Endothelial cell of umbilical vein (primary cell): ENCODE data around the gene TTLL5. TPM values are rescaled to one million over a fixed set of nuclear protein-coding genes. Genes with fewer than 3 reads are reported as not detected.

Experiments used
- BruUV-seq: library from RNA; stranded (reverse); fragments of 400-500 nt; replicated peaks from 2 replicates; lab custom pipeline; 2021; lab: Mats Ljungman, UMichigan
- CTCF ChIA-PET: fragments of 300-600, 350-600 bp; sonication (Branson Sonifier 250); formaldehyde crosslinking; loops from one replicate; lab custom pipeline; 2021; ENCODE audit warnings: antibody characterized with exemption, inconsistent platforms; lab: Charles Lee
- POLR2A ChIA-PET: fragments of 300-600, 350-600 bp; sonication (Branson Sonifier 250); formaldehyde crosslinking; loops from one replicate; lab custom pipeline; 2021; ENCODE audit warnings: antibody characterized with exemption, inconsistent platforms; lab: Charles Lee
- DNase-seq: peaks from one replicate; pipeline ENCODE4 v3.0.0-alpha.2; 2011; ENCODE audit warnings: low read depth, low spot score
- FAIRE-seq: peaks from 2 replicates; lab custom pipeline; 2011; peaks lifted over from hg19 to GRCh38; lab: Jason Lieb, UNC
- H2AFZ ChIP-seq: 2 replicates; pipeline ENCODE4 v1.6.0; 2012; ENCODE audit warnings: low read depth, low read length, control low read depth, inconsistent platforms
- H3K27ac ChIP-seq: 2 replicates; pipeline ENCODE4 v1.5.1; 2011; ENCODE audit warnings: low read depth, mild to moderate bottlenecking, control low read depth, low read length, moderate library complexity; ENCODE audit not compliant: insufficient read depth
- H3K27me3 ChIP-seq, 2 experiments: 2 replicates each; pipeline versions ENCODE4 v1.6.0 to v1.6.1; 2011; ENCODE audit warnings: low read length in 2 of 2, mixed read lengths in 1 of 2; ENCODE audit not compliant: control insufficient read depth in 2 of 2, insufficient read depth in 2 of 2
- H3K36me3 ChIP-seq, 2 experiments: 2 replicates in 1 of 2; 3 replicates in 1 of 2; pipeline ENCODE4 v1.5.1; 2011; ENCODE audit warnings: low read length in 2 of 2, mild to moderate bottlenecking in 1 of 2, moderate library complexity in 1 of 2; ENCODE audit not compliant: control insufficient read depth in 2 of 2, insufficient read depth in 2 of 2; ENCODE audit errors: extremely low read depth in 1 of 2
- H3K4me1 ChIP-seq: 3 replicates; pipeline ENCODE4 v1.5.1; 2011; ENCODE audit warnings: mild to moderate bottlenecking, low read length; ENCODE audit not compliant: control insufficient read depth, insufficient read depth; ENCODE audit errors: extremely low read depth
- H3K4me2 ChIP-seq: 2 replicates; pipeline ENCODE4 v1.6.1; 2011; ENCODE audit warnings: low read length, control low read depth, mixed read lengths; ENCODE audit not compliant: insufficient read depth
- H3K4me3 ChIP-seq, 3 experiments: fragments of 200-600 bp in 1 of 3; sonication (generic), shearing (Covaris generic) in 1 of 3; replicated peaks in 1 of 3; 2 replicates each; pipeline ENCODE4 v1.5.1; 2011 to 2016; ENCODE audit warnings: control low read depth in 3 of 3, low read length in 3 of 3, mild to moderate bottlenecking in 2 of 3, inconsistent platforms in 1 of 3, low read depth in 1 of 3, moderate library complexity in 1 of 3; ENCODE audit not compliant: insufficient read depth in 1 of 3
- H3K79me2 ChIP-seq: 2 replicates; pipeline ENCODE4 v1.6.0; 2012; ENCODE audit warnings: low read length, inconsistent platforms; ENCODE audit not compliant: control insufficient read depth, insufficient read depth
- H3K9ac ChIP-seq: replicated peaks from 2 replicates; pipeline ENCODE3; 2011; ENCODE audit warnings: low read length, control low read depth; ENCODE audit not compliant: insufficient read depth; ENCODE audit errors: extremely low read depth
- H3K9me1 ChIP-seq: replicated peaks from 3 replicates; pipeline ENCODE4 v1.6.0; 2011; ENCODE audit warnings: mild to moderate bottlenecking, low read length; ENCODE audit not compliant: control insufficient read depth, insufficient read depth; ENCODE audit errors: extremely low read depth
- H3K9me3 ChIP-seq: replicated peaks from 2 replicates; pipeline ENCODE4 v1.5.1; 2012; ENCODE audit warnings: low read length, inconsistent platforms; ENCODE audit not compliant: control insufficient read depth, insufficient read depth
- H4K20me1 ChIP-seq: replicated peaks from 2 replicates; pipeline ENCODE3; 2011; ENCODE audit warnings: mild to moderate bottlenecking, low read length; ENCODE audit not compliant: control insufficient read depth, insufficient read depth; ENCODE audit errors: extremely low read depth
- EZH2 ChIP-seq: IDR thresholded peaks from 2 replicates; pipeline ENCODE4 v1.6.1; 2012; ENCODE audit warnings: borderline replicate concordance, low read depth, mild to moderate bottlenecking, moderate library complexity, low read length, inconsistent platforms; ENCODE audit not compliant: severe bottlenecking
- FOS ChIP-seq: IDR thresholded peaks from 2 replicates; pipeline ENCODE4 v1.6.1; 2011; ENCODE audit warnings: mild to moderate bottlenecking, low read length, moderate library complexity, borderline replicate concordance; ENCODE audit not compliant: insufficient read depth
- GATA2 ChIP-seq: IDR thresholded peaks from 2 replicates; pipeline ENCODE4 v1.7.0; 2011; ENCODE audit warnings: low read depth, mild to moderate bottlenecking, moderate library complexity, mixed read lengths, low read length; ENCODE audit not compliant: insufficient read length, insufficient read depth
- JUN ChIP-seq: IDR thresholded peaks from 2 replicates; pipeline ENCODE4 v1.6.1; 2011; ENCODE audit warnings: borderline replicate concordance, low read depth; ENCODE audit not compliant: insufficient read length, insufficient read depth
- MYC ChIP-seq: IDR thresholded peaks from one replicate; pipeline ENCODE4 v1.6.1; 2011; ENCODE audit warnings: mild to moderate bottlenecking, low read depth, low read length
- POLR2A ChIP-seq: IDR thresholded peaks from 2 replicates; pipeline ENCODE4 v1.6.1; 2012; ENCODE audit warnings: low read depth, mild to moderate bottlenecking, control low read depth, low read length
- POLR2AphosphoS5 ChIP-seq: IDR thresholded peaks from 2 replicates; pipeline ENCODE4 v1.6.1; 2012; ENCODE audit warnings: low read depth, mild to moderate bottlenecking, control low read depth, low read length, moderate library complexity; ENCODE audit not compliant: insufficient read depth
- dilution Hi-C: fragments of 300-500 bp; cut with MboI; formaldehyde crosslinking; loops from one replicate; pipeline ENCODE4 v1.15.0; 2019; ENCODE audit warnings: low sequenced_read_pairs; ENCODE audit not compliant: extremely low pct_ligation_motif_present
- intact Hi-C: fragments of 100-400 bp; cut with micrococcal nuclease; formaldehyde crosslinking; loops from one replicate; pipeline ENCODE4 v1.10.0; 2022
- polyA plus RNA-seq, 4 experiments: library from polyadenylated mRNA; depleted of rRNA in 3 of 4; stranded (reverse) in 3 of 4; unstranded in 1 of 4; fragments of >200 nt; gene quantifications; 2 replicates each; pipeline versions ENCODE4 v1.2.1 to v1.2.3, GENCODE V29; 2011 to 2012; ENCODE audit warnings: missing spikeins in 1 of 4
- total RNA-seq: library from RNA; stranded (reverse); gene quantifications from 2 replicates; pipeline ENCODE4 v1.2.3, GENCODE V29; 2021
- TF ChIP-seq, protein P1 (sequence below), 2 donors: IDR thresholded peaks; 1 replicate in 1 of 2; 2 replicates in 1 of 2; pipeline ENCODE4 v1.5.1; 2011; ENCODE audit warnings: low read length in 2 of 2, mild to moderate bottlenecking in 2 of 2, moderate library complexity in 2 of 2, control low read depth in 1 of 2, inconsistent platforms in 1 of 2, low read depth in 1 of 2; ENCODE audit not compliant: insufficient read depth in 1 of 2; ENCODE audit errors: extremely low read depth in 1 of 2
- TF ChIP-seq, protein P2 (sequence below): IDR thresholded peaks from 2 replicates; pipeline ENCODE4 v1.6.1; 2011; ENCODE audit not compliant: insufficient read depth, insufficient read length

Gene TTLL5
- total and polyA plus RNA-seq, 2 donors (not counting 3 experiments of a cell fraction or from before 2014, with no cell fraction given) = 33.2 to 93.6 TPM

- dilution Hi-C loops = no loop called here
- intact Hi-C loops = no loop called here
These were observed 12.4 kb downstream of the TTLL5 start for GRCh38 chr14:75673345-75674035.

More at GRCh38 chr14:75673345-75674035, 12.4 kb downstream of the TTLL5 start:
- FAIRE-seq = peak; percentile 31
- BruUV-seq = no TSS peak
- no peak overlapping the region for H3K4me2 ChIP-seq
- H3K79me2 ChIP-seq = peaks cover 67% of the 10 kb centered on the region
- no peak for TF ChIP-seq EZH2
- TF ChIP-seq, protein P1, sequence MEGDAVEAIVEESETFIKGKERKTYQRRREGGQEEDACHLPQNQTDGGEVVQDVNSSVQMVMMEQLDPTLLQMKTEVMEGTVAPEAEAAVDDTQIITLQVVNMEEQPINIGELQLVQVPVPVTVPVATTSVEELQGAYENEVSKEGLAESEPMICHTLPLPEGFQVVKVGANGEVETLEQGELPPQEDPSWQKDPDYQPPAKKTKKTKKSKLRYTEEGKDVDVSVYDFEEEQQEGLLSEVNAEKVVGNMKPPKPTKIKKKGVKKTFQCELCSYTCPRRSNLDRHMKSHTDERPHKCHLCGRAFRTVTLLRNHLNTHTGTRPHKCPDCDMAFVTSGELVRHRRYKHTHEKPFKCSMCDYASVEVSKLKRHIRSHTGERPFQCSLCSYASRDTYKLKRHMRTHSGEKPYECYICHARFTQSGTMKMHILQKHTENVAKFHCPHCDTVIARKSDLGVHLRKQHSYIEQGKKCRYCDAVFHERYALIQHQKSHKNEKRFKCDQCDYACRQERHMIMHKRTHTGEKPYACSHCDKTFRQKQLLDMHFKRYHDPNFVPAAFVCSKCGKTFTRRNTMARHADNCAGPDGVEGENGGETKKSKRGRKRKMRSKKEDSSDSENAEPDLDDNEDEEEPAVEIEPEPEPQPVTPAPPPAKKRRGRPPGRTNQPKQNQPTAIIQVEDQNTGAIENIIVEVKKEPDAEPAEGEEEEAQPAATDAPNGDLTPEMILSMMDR (IDR thresholded peaks at IDR 0.05; ENCODE audit: extremely low read depth in 1 of 2, insufficient read depth in 1 of 2, low read depth in 1 of 2, low read length in 2 of 2) = no peak
- TF ChIP-seq JUN = no peak
- TF ChIP-seq MYC = no peak
- no peak for TF ChIP-seq POLR2AphosphoS5
- TF ChIP-seq POLR2A = no peak
- TF ChIP-seq, protein P2, sequence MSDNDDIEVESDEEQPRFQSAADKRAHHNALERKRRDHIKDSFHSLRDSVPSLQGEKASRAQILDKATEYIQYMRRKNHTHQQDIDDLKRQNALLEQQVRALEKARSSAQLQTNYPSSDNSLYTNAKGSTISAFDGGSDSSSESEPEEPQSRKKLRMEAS = no peak
- no peak for TF ChIP-seq GATA2
- no peak for TF ChIP-seq FOS
- peaks cover 2 to 14% of the 10 kb centered on the region in 2 experiments for H3K36me3 ChIP-seq
- ChIA-PET CTCF (interaction anchor here (2.1 kb wide), 1 partner anchor 35 kb away, joined by 5 read pairs; no protein-coding TSS in a partner anchor), POLR2A (no interaction called here)
- H2AFZ ChIP-seq = no peak overlapping the region
- H3K9me1 ChIP-seq = no peaks in the 10 kb centered on the region
- H3K27ac ChIP-seq = no peak overlapping the region
- H3K9me3 ChIP-seq = no peaks in the 10 kb centered on the region
- H4K20me1 ChIP-seq = no peaks in the 10 kb centered on the region
- peaks cover 7% of the 10 kb centered on the region for H3K4me1 ChIP-seq
- no peaks in the 10 kb centered on the region for H3K27me3 ChIP-seq
- H3K4me3 ChIP-seq = no peak overlapping the region
- DNase-seq = no peak
- no peak overlapping the region for H3K9ac ChIP-seq
